GM18517 (cell line): ENCODE data around the gene RBP3.

Experiments used
- ATAC-seq: cut with Tn5 transposase; IDR thresholded peaks from one replicate; pipeline ENCODE4 v1.9.1; 2021; ENCODE audit warnings: mild to moderate bottlenecking, moderate library complexity; ENCODE audit not compliant: unreplicated experiment

Gene RBP3

DNA sequence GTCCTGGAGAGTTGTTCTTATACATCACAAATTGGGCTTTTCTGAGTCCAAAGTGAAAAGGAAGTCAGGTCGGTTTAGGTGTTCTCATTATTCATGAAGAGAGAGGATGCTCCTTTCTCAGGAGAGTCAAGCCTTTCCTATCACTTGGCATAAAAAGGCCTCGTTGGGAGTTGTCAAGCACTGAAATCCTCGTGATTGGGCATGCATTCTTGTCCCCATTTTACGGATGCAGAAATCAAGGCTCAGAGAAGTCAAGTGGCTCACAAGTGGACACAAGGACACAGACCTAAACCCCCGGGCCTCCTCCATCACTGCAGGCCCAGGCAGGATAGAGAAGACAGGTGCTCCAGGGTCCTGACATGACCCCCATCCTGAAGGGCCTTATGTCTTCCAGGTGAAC lies 8.5 kb downstream of the RBP3 start:
- ATAC-seq = no peak

GRCh38 chr10:47357131-47357582 lies 9.0 kb downstream of the RBP3 start:
- no peak for ATAC-seq

DNA sequence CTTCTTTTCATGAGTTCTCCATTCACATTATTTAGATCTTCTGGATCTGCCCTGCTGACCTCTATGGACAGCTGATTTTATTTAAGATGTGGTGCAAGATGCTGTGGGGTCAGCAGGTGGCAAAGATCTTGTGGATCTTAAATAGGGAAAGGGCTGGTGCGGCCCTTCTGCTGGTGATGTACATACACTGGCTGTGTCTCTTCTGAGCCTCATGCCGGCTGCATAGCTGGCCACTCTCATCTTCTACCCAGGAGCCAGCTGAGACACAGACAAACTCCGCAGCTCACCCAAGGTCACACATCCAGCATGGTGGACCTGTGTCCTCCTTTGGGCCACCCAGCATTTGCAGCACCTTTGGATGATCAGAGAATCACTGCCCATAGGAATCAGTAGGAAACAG lies 9.7 kb downstream of the RBP3 start:
- ATAC-seq = no peak

DNA sequence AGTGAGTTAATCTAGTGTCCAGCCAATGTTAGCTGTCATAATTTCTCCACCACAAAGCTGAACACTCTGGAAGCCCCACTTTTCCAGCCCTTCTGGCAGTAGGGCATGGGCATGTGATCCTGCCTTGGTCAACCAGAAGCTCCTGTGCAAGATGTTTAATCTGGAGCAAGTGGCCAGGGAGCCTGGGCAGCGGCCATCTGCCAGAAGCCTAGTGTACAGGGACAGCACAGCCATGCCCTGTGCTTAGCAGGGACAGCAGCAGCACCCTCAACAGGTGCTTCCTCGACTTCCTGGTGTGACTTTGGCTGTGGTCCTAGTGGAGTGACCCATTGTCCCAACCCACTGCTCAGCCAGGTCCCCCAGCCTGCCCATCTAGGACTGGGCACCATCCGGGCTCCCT lies 10.3 kb downstream of the RBP3 start:
- ATAC-seq = no peak

DNA sequence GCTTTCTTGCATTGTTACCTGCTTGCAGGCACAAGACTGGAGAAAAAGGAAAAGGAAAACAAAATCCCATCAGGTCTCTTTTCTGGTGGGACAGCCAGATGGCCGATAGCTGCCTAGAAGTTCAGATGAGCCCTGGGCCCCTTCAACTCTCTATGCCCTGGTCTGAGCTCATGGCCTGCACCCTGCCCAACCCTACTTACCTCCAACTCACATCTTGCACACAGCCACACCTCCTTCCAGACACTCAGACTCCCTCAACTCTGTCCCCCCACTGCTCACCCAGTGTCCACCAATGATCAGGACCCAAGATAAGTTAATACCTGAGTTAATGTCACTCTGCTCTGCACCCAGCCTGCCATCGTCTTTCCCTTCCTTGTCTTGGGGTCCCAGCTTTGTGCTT lies 10.9 kb downstream of the RBP3 start:
- ATAC-seq = no peak

GRCh38 chr10:47359626-47360418 lies 11.7 kb downstream of the RBP3 start:
- no peak for ATAC-seq

DNA sequence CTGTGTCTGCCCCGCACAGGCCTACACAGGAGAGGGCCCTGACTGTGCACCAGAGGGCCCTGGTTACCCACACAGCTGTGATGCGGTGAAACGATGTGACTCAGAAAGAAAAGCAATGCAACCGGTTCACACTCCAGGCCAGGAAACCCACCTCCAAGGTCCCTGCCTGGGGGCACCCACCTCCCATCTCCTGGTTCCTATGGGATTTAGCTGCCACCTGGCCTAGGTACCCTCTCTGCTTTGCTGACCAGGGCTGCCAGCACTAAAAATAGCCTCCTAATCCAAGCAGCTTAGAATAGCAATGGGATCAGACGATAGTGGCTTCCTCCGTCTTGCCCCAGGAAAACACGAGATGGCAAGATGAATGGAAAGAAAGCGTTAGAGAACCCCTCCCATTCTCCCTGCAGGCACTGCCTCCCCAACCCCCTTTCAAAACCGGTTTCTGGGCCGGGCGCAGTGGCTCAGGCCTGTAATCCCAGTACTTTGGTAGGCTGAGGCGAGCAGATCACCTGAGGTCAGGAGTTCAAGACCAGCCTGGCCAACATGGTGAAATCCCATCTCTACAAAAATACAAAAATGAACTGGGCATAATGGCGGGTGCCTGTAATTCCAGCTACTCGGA lies 12.4 kb downstream of the RBP3 start:
- ATAC-seq = no peak

DNA sequence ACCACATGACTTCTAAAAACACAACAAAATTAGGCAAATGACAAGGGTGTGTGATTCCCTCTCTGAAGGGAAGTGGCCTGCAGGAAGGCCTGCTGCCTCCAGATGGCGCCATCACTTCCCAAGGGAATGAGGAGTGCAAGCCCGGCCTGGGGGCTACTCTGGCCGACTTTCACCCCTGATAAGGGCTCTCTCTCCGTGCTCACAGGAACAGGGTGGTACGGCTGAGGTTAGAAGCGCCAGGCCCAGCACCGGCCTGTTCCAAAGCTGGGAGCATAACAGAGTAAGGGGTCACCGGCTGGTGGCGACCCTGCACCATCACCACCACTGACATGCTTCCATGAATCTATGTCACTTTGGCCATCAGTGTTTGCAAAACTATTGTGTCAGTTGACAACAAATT lies 13.1 kb downstream of the RBP3 start:
- no peak for ATAC-seq

- ATAC-seq = no peak
Observed at GRCh38 chr10:47362199-47362598, 14.0 kb downstream of the RBP3 start.

- ATAC-seq = no peak
Observed at GRCh38 chr10:47363781-47364180, 15.6 kb downstream of the RBP3 start.

- no peak for ATAC-seq
Observed at GRCh38 chr10:47364366-47364765, 16.2 kb downstream of the RBP3 start.

DNA sequence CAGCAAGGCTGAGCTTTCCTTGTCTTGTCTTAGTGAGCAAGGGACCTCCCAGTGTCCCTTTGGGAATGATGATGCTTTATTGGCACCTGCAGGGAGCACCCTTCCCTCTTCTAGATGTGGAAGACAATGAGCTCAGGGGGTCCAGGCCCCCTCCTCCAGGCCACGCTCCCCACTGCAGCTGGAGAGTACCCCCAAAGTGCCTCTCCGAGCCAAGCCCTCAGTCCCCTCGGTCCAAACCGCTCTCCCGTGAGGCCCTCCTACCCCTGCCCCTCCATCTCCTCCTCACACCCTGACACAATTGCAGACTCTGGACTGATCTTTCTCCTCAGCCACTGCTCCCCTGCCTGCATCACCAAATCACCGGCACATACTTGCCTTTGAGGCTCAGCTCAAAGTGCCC lies 16.7 kb downstream of the RBP3 start:
- ATAC-seq = no peak

DNA sequence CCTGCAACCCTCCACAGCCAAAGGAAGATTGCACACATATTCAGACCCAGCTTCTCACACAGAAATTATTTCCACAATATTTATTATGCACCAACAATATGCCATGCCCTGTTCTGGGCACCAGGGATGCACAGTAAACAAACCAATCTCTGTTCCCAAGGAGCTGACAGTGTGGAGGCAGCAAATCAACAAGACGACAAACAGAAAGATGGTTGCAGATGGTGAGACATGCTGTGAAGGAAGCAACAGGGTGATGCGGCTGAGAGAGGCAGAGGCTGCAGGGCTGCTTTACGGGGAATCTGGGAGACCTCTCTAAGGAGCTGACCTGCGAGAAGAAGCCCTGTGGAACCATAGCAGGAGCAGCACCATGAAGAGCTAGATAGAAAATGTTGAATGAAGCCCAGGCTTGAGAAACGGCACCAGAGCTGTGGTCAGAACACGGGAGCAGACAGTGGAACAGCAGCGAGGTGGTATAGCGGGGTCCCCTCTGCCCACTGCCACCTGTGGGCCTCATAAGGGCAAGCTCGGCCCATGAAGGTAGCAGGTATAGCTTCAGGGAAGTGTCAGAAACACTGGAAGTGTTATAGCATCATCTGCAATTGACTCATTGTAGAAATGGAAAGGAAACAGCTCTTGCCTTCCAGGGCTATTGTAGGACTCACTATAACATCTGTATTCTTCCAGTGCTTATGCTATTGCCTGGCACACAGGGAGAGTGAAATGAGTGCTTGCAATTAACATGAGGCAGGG lies 17.4 kb downstream of the RBP3 start:
- no peak for ATAC-seq

- ATAC-seq = no peak
Observed at GRCh38 chr10:47366181-47366631, 18.0 kb downstream of the RBP3 start.

DNA sequence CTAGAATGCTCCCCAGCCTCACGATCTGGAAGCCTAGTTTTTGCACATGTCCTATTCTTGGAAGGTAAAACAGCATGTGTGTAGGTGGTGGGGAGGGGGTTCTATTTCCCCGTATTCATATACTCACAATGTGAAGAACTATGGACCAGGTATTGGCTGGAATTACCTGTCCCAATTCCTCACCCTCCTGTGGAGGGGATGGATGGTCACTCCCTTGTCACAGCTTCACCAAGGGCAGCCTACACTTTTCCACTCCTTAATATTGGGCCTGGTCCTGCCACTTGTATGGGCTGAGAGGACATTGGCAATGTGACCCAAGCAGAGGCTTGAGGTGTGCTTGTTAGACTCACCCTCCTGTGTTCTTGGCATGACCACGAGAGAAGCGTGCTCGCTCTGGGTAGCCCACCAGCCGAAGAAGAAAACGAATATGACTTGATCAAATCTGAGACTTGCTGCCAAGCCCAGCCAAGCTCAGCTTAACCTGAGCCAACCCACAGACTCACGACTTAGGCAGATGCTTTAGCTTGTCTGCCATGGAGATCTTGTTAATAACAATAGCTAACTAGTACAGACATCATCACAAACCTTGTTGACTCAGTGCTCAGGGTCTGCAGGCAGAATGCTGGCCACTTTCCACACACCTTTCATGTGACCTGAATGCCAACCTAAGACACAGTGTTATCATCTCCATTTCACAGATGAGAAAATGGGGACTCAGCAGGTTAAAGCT lies 18.7 kb downstream of the RBP3 start:
- no peak for ATAC-seq

GRCh38 chr10:47367646-47368045 lies 19.5 kb downstream of the RBP3 start:
- no peak for ATAC-seq

DNA sequence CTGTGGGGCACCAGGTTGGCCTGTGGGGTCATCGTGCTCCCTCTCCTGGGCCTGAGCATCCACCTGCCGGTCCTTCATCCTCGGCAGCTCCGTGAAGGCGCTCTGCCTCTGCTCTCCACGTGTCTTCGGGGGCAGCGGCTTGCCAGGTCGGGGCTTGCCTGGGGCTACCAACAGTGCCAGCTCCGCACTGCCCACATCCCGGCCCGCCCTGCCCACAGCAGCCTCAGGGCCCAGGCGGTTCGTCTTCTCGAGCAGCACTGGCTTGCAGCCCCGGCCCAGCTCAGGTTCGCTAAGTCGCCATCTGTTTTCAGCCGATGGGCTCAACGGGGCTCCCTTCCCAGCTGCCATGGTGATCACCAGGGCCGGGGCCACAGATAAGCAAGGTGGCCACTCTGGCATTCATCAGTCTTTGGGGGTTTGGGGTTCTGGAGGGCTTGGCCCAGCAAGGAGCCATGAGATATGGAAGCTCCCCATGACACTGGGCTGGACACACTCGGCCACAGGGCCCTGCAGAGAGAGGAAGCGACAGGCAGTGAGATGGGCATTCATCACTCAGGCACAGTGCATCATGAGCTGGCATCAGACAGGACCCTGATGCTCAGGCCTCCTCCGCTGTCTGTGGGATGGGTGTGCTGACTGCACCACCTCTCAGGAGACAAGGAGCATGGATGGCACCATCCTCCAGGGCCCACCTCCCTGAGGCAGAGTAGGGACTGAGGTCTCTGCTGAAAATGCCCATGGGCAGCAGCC lies 20.4 kb downstream of the RBP3 start:
- ATAC-seq = no peak

- ATAC-seq = no peak
Observed at GRCh38 chr10:47369251-47369894, 21.2 kb downstream of the RBP3 start.

GRCh38 chr10:47370015-47370767 lies 22.0 kb downstream of the RBP3 start:
- ATAC-seq = no peak
